NCI-H1105 treated with DMSO at 0.1 percent for 48 hours (cell line): ENCODE data around the gene EVI5L.
A peak's percentile ranks its signal among the peaks of the same experiment; 100 is the strongest.
"Not testable (repeated sequence)": the region's sequence is repeated elsewhere in the genome, so short reads cannot be mapped to it uniquely, and the experiment has no call there.

ENCODE experiments used
- DNase-seq: peaks from one replicate; lab custom pipeline; 2025; lab: John Stamatoyannopoulos, UW

The EVI5L gene

DNA sequence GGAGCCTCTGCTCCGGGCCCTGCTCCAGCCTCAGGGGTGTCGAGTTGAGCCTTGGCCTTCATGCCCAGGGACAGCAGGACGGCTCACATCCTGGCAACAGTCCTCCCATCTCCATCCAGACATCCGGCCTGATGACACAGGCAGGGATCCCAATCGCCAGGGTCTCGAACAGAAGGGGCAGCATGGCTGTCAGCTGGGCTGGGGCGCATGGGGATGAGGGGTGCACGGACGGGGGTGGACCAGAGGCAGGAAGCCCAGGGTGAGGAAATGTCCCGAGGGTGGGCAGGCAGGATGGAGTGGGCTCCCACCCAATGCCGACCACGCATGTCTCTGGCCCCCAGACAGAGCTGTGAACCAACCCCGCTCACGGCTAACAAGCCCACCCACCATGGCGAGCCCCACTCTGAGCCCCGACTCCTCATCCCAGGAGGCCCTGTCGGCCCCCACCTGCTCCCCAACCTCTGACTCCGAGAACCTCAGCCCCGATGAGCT is 16.2 kb downstream of the EVI5L start:
- DNase-seq: no peak

DNA sequence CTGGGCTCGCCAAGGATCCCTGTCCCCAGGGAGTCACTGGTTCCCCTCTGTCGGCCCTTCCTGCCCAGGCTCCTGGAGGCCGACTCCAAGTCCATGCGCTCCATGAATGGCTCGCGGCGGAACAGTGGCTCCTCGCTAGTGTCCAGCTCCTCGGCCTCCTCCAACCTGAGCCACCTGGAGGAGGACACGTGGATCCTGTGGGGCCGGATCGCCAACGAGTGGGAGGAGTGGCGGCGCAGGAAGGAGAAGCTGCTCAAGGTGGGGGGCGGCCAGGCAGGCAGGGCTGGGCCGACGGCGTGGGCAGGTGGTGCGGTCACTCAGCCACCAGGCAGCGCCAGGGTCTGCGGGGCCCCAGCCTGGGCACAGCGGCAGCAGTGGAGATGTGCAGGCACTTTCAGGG is 17.6 kb downstream of the EVI5L start:
- no peak for DNase-seq

- no peak for DNase-seq
These were observed 18.9 kb downstream of the EVI5L start for GRCh38 chr19:7848779-7849457.

DNA sequence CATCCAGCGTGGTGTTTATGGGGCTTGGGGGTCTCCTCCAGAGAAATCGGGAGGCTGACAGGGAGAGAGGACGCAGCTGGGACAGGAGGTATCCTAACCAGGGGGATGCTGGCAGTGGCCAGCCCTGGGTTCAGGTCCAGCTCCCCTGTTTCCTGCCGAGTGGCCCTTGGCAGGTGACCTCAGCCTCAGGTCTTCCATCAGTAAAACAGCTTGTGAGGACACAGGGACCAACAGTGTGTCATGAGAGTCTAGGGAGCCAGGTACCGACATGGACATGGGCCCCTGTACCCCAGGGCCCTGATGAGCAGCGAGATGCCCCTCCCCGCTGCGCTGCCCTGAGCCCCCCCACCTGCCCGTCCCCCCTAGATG is 19.6 kb downstream of the EVI5L start:
- DNase-seq: no peak

DNA sequence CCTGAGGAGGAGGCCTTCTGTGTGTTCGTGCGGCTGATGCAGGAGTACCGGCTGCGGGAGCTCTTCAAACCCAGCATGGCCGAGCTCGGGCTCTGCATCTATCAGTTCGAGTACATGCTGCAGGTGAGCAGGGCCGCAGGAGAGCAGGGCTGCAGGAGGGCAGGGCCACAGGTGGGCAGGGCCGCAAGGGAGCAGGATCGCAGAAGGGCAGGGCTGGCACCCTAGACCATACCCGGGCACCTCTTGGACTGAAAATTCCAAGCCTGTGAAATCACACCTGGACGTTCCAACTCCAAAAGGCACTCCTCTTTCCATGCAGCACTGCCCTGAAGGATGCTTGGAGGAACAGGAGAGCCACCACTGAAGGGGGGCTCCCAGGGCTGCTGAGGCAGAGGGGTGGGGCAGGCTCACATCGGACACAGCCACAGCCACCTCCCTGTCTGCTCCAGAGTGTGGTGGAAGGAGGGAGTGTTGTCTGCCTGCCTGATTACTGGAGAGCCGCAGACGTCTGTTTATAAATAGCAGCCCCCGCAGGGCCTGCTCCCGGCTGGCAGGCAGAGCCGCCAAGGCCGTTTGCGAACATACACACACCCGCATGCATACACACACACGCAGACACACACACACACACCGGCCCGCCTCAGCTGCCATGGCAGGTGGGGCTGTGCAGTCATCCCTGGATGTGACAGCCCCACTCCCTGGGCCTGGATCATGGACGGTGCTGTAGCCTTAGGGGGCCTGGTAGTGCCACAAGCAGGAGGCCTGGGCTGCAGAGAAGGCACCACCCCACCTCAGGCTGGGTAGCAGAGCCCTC is 20.2 kb downstream of the EVI5L start:
- no peak for DNase-seq

GRCh38 chr19:7850945-7851622 is 21.1 kb downstream of the EVI5L start:
- no peak for DNase-seq

- DNase-seq: no peak
These were observed 21.8 kb downstream of the EVI5L start for GRCh38 chr19:7851623-7852500.

DNA sequence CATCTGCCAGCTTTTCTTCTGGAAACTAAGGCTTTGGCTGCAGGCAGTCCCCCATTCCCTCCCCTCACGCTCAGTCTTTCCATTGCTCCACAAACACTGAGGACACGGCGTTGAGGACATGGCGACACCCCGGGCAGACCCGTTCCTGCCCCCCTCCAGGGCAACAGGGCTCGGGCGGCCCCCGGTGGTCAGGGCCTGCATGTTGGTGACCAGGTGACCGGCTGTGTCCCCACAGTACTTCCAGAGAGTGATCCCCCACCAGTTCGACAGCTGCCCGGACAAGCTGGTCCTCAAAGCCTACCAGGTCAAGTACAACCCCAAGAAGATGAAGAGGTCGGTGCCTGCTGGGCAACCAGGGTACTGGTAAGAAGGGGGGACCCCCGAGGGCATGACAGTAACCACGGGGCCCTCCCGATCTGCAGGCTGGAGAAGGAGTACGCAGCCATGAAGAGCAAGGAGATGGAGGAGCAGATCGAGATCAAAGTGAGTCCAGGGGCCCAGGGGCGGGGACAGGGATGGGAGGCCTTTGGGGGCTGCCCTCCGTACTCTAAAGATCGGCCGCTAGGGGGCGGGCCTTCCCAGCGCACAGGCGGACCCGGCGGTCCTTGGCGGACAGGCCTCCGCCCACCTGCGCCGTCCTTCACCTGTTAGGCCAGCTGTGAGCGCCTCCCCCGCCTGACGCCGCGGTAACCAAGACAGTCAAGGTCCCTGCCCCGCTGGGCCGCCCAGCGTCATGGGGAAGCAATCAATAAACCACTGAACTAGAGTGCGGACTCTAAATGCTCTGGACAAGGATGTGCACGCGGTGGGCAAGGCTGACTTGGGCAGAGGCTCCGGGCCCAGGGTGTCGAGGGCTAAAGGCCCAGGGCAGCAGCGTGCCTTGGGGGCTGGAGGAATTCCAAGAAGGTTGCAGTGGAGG is 23.1 kb downstream of the EVI5L start:
- peak; percentile 90 for DNase-seq

- DNase-seq: no peak
These were observed 23.7 kb downstream of the EVI5L start for GRCh38 chr19:7853770-7854128.

- no peak for DNase-seq
These were observed 25.5 kb downstream of the EVI5L start for GRCh38 chr19:7855426-7856108.

DNA sequence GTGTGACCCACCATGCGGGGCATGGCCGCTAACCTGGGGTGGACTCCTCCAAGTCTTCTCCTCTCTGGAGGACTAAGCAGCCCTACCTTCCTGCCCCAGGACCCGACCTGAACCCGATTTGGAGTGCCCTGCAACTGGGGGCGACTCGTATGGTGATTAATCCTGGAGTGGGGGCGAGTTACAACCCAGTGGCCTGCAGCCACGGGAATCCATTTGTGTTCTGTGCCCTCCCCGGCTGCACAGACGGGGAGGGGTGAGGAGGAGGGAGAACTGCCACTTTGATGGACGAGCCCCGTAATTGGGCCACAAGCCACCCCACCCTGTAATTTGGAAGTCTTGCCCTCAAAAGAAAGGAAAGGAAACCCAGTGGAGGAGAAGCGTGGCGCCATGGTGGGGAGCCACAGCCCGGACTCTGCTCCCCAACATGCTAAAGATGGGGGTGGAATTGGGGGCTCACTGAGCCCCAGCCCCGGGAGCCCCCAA is 26.1 kb downstream of the EVI5L start:
- DNase-seq: no peak

DNA sequence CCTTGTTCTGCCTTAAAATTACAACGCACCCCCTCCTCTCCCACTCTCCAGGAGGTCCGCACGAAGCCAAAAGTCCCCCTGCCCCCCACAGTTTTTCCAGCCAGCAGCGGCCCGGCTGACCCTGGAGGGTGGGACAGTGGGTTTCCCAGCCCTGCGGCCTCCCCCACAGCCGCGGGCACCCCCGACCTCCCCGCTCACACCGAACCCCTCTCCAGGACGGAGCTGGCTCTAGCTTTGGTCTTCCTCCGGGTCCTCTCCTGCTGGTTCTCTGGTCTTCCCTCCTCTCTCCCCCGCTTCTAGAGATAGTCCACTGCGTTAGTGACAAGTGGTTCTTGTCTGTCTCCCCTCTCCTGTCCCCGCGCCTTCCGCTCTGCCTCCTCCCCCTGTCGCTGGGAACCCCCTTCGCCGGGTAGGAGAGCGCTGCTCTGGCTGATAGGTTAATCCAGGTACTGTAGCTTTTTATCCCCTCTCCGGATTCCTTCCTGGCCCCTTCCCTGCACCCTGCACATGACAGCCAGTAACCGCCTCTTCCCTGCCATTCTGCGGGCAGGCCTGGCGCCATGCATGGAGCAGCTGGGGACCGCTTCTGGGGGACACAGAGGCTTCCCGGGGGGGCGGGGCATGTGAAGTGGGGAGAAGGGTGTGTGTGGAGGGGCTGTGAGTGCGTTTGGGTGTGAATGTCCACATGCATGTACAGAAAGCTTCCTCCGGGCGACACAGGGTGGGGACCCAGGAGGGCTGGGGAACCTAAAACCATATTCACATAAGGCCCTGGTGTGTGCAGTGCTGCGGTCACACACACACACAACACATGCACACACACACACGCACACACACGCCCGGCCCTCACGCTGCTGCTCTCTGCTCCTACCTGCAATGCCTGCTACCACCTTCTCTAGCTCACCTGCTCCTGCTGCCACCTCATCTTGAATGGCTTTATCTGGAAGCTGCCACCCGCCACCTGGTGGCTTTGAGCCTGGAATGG is 27.0 kb downstream of the EVI5L start:
- no peak for DNase-seq

GRCh38 chr19:7857727-7858108 is 27.7 kb downstream of the EVI5L start:
- DNase-seq: no peak

- peak; percentile 62 for DNase-seq
These were observed 28.2 kb downstream of the EVI5L start for GRCh38 chr19:7858109-7858770.

DNA sequence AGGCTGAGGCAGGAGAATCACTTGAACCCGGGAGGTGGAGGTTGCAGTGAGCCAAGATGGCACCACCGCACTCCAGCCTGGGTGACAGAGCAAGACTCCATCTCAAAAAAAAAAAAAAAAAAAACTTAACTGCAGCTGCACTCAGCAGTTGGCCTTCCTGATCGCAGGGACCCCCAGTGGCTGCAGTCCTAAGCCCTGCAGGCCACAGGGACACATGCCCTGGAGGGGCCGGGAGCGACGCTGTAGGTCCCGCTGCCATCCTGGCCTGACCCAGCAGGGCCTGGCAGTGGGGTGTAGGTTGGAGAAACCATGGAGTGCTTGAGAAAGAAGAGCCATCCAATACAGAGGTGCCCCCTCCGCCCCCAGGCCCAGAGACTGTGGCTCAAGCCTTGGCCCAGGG is 29.1 kb downstream of the EVI5L start:
- not testable (repeated sequence) for DNase-seq

- DNase-seq: no peak
These were observed 30.1 kb downstream of the EVI5L start for GRCh38 chr19:7859831-7860713.
